NCI-H524 (cell line): ENCODE measurements around the gene CCDC152.
"Not testable (repeated sequence)": the region's sequence is repeated elsewhere in the genome, so short reads cannot be mapped to it uniquely, and the experiment has no call there.

Experiments used
- DNase-seq, 2 experiments: peaks; one replicate each; lab custom pipeline; 2025; lab: John Stamatoyannopoulos, UW

CCDC152 gene

GRCh38 chr5:42812620-42813019, 56.0 kb downstream of the CCDC152 start:
- no peak for DNase-seq

- no peak for DNase-seq
Measured at GRCh38 chr5:42813533-42813932, 56.9 kb downstream of the CCDC152 start.

- DNase-seq = not testable (repeated sequence)
Measured at GRCh38 chr5:42816546-42816945, 59.9 kb downstream of the CCDC152 start.

- DNase-seq = no peak
Measured at GRCh38 chr5:42819745-42820144, 63.1 kb downstream of the CCDC152 start.

- DNase-seq = no peak
Measured at GRCh38 chr5:42822548-42822947, 65.9 kb downstream of the CCDC152 start.

GRCh38 chr5:42824347-42824976, 67.8 kb downstream of the CCDC152 start:
- no peak for DNase-seq

GRCh38 chr5:42825422-42826148, 69.0 kb downstream of the CCDC152 start:
- no peak for DNase-seq

GRCh38 chr5:42826757-42827515, 70.3 kb downstream of the CCDC152 start:
- DNase-seq = no peak

- no peak for DNase-seq
Measured at GRCh38 chr5:42828671-42829070, 72.1 kb downstream of the CCDC152 start.

GRCh38 chr5:42830924-42831323, 74.3 kb downstream of the CCDC152 start:
- DNase-seq = no peak

GRCh38 chr5:42832060-42832459, 75.4 kb downstream of the CCDC152 start:
- DNase-seq = no peak

GRCh38 chr5:42836070-42836769, 79.6 kb downstream of the CCDC152 start:
- DNase-seq = no peak

GRCh38 chr5:42837601-42838000, 81.0 kb downstream of the CCDC152 start:
- no peak for DNase-seq

- no peak for DNase-seq
Measured at GRCh38 chr5:42839196-42839595, 82.6 kb downstream of the CCDC152 start.

- DNase-seq = no peak
Measured at GRCh38 chr5:42840269-42840668, 83.7 kb downstream of the CCDC152 start.

- DNase-seq = no peak
Measured at GRCh38 chr5:42840842-42841567, 84.4 kb downstream of the CCDC152 start.

- no peak for DNase-seq
Measured at GRCh38 chr5:42842921-42843641, 86.5 kb downstream of the CCDC152 start.

- no peak for DNase-seq
Measured at GRCh38 chr5:42843675-42844292, 87.2 kb downstream of the CCDC152 start.

GRCh38 chr5:42844408-42844807, 87.8 kb downstream of the CCDC152 start:
- not testable (repeated sequence) for DNase-seq

- DNase-seq = no peak
Measured at GRCh38 chr5:42848545-42848944, 91.9 kb downstream of the CCDC152 start.

GRCh38 chr5:42851481-42851880, 94.9 kb downstream of the CCDC152 start:
- DNase-seq = no peak
